ENCODE results near the gene TPCN2.

The TPCN2 gene

GRCh38 chr11:69001243-69002081 lies 47.3 kb upstream of the TPCN2 start:
- no peak for TF ChIP-seq FOXP2 (optimal IDR thresholded peaks at IDR 0.05; ENCODE audit: borderline replicate concordance, extremely low read depth, extremely low read length, insufficient read depth)
- no peak for TF ChIP-seq POLR2AphosphoS5 (IDR thresholded peaks at IDR 0.05; ENCODE audit: low read depth, low read length)
- TF ChIP-seq TAF1 (IDR thresholded peaks at IDR 0.05; ENCODE audit: borderline replicate concordance, insufficient read depth, low read length), result no peak
- TF ChIP-seq REST (IDR thresholded peaks at IDR 0.05; ENCODE audit: insufficient read depth in 1 of 2, low read depth in 2 of 2, low read length in 2 of 2), result no peak
- no peak for TF ChIP-seq SIN3A (IDR thresholded peaks at IDR 0.05; ENCODE audit: borderline replicate concordance, insufficient read depth, low read length)

- TF ChIP-seq FOXP2 (optimal IDR thresholded peaks at IDR 0.05; ENCODE audit: borderline replicate concordance, extremely low read depth, extremely low read length, insufficient read depth), result no peak
- no peak for TF ChIP-seq POLR2AphosphoS5 (IDR thresholded peaks at IDR 0.05; ENCODE audit: low read depth, low read length)
- no peak for TF ChIP-seq REST (IDR thresholded peaks at IDR 0.05; ENCODE audit: insufficient read depth in 1 of 2, low read depth in 2 of 2, low read length in 2 of 2)
- TF ChIP-seq TAF1 (IDR thresholded peaks at IDR 0.05; ENCODE audit: borderline replicate concordance, insufficient read depth, low read length), result no peak
- TF ChIP-seq SIN3A (IDR thresholded peaks at IDR 0.05; ENCODE audit: borderline replicate concordance, insufficient read depth, low read length), result no peak
Observed at GRCh38 chr11:69002110-69002569, 46.6 kb upstream of the TPCN2 start.

- no peak for TF ChIP-seq FOXP2 (optimal IDR thresholded peaks at IDR 0.05; ENCODE audit: borderline replicate concordance, extremely low read depth, extremely low read length, insufficient read depth)
- no peak for TF ChIP-seq REST (IDR thresholded peaks at IDR 0.05; ENCODE audit: insufficient read depth in 1 of 2, low read depth in 2 of 2, low read length in 2 of 2)
- no peak for TF ChIP-seq TAF1 (IDR thresholded peaks at IDR 0.05; ENCODE audit: borderline replicate concordance, insufficient read depth, low read length)
- TF ChIP-seq POLR2AphosphoS5 (IDR thresholded peaks at IDR 0.05; ENCODE audit: low read depth, low read length), result no peak
- no peak for TF ChIP-seq SIN3A (IDR thresholded peaks at IDR 0.05; ENCODE audit: borderline replicate concordance, insufficient read depth, low read length)
Observed at GRCh38 chr11:69002570-69003231, 46.0 kb upstream of the TPCN2 start.

GRCh38 chr11:69003301-69003865 lies 45.3 kb upstream of the TPCN2 start:
- TF ChIP-seq FOXP2 (optimal IDR thresholded peaks at IDR 0.05; ENCODE audit: borderline replicate concordance, extremely low read depth, extremely low read length, insufficient read depth), result no peak
- no peak for TF ChIP-seq REST (IDR thresholded peaks at IDR 0.05; ENCODE audit: insufficient read depth in 1 of 2, low read depth in 2 of 2, low read length in 2 of 2)
- TF ChIP-seq SIN3A (IDR thresholded peaks at IDR 0.05; ENCODE audit: borderline replicate concordance, insufficient read depth, low read length), result no peak
- no peak for TF ChIP-seq POLR2AphosphoS5 (IDR thresholded peaks at IDR 0.05; ENCODE audit: low read depth, low read length)
- TF ChIP-seq TAF1 (IDR thresholded peaks at IDR 0.05; ENCODE audit: borderline replicate concordance, insufficient read depth, low read length), result no peak

All from PFSK-1 (cell line).